Hepatocyte (in vitro differentiated cells): ENCODE results near the gene ITPA. TPM values are rescaled to one million over a fixed set of nuclear protein-coding genes. Genes with fewer than 3 reads are reported as not detected.

Experiments used
- DNase-seq: peaks from one replicate; pipeline ENCODE4 v3.0.0-alpha.2; 2016; ENCODE audit warnings: low spot score
- H2AFZ ChIP-seq: fragments of 200-600 bp; sonication (generic); 2 replicates; pipeline ENCODE4 v1.6.0; 2016; ENCODE audit warnings: antibody characterized with exemption, mild to moderate bottlenecking
- H3K27ac ChIP-seq: fragments of 200-600 bp; sonication (generic); 2 replicates; pipeline ENCODE4 v1.5.1; 2016; ENCODE audit warnings: mild to moderate bottlenecking
- H3K27me3 ChIP-seq: fragments of 200-600 bp; sonication (generic); 2 replicates; pipeline ENCODE4 v1.6.1; 2016
- H3K36me3 ChIP-seq: fragments of 200-600 bp; sonication (generic); replicated peaks from 2 replicates; pipeline ENCODE4 v1.5.1; 2016; ENCODE audit warnings: low read depth; ENCODE audit not compliant: insufficient read depth
- H3K4me1 ChIP-seq: fragments of 200-600 bp; sonication (generic); 2 replicates; pipeline ENCODE4 v1.5.1; 2016; ENCODE audit warnings: mild to moderate bottlenecking, moderate library complexity; ENCODE audit not compliant: insufficient read depth
- H3K4me2 ChIP-seq: fragments of 200-600 bp; sonication (generic); 2 replicates; pipeline ENCODE4 v1.6.0; 2016
- H3K4me3 ChIP-seq: fragments of 200-600 bp; sonication (generic); 2 replicates; pipeline ENCODE4 v1.5.1; 2016; ENCODE audit warnings: mild to moderate bottlenecking
- H3K79me2 ChIP-seq: fragments of 200-600 bp; sonication (generic); 2 replicates; pipeline ENCODE4 v1.6.0; 2017; ENCODE audit warnings: mild to moderate bottlenecking
- H3K9me2 ChIP-seq: fragments of 200-600 bp; sonication (generic); replicated peaks from 2 replicates; pipeline ENCODE4 v1.6.0; 2017; ENCODE audit warnings: mild to moderate bottlenecking; ENCODE audit not compliant: insufficient read depth
- H3K9me3 ChIP-seq: fragments of 200-600 bp; sonication (generic); 2 replicates; pipeline ENCODE4 v1.5.1; 2016; ENCODE audit warnings: low read depth, mild to moderate bottlenecking
- H4K20me1 ChIP-seq: fragments of 200-600 bp; sonication (generic); 2 replicates; pipeline ENCODE4 v1.6.0; 2016; ENCODE audit warnings: mild to moderate bottlenecking; ENCODE audit not compliant: insufficient read depth, poor library complexity, severe bottlenecking
- EZH2 ChIP-seq: fragments of 200-600 bp; sonication (generic); IDR thresholded peaks from 2 replicates; pipeline ENCODE4 v1.6.1; 2016; ENCODE audit warnings: antibody characterized with exemption, mild to moderate bottlenecking, borderline replicate concordance
- EZH2phosphoT487 ChIP-seq: fragments of 200-600 bp; sonication (generic); IDR thresholded peaks from one replicate; pipeline ENCODE4 v1.6.1; 2018; ENCODE audit warnings: antibody characterized with exemption, mild to moderate bottlenecking, low read depth, moderate library complexity; ENCODE audit not compliant: unreplicated experiment, severe bottlenecking
- WGBS: methylation state at CpG from one replicate; pipeline ENCODE4 v1.1.6; 2016; ENCODE audit warnings: low lambda C conversion rate; ENCODE audit errors: missing lambda C conversion rate; 5-methylcytosine and 5-hydroxymethylcytosine counted together
- polyA plus RNA-seq: library from polyadenylated mRNA; unstranded; fragments of >200 nt; fragmentation: Nextera tagmentation; extraction: Ambion mirVana; gene quantifications from 2 replicates; pipeline ENCODE4 v1.2.1, GENCODE V29; 2016
- total RNA-seq: library from RNA; depleted of rRNA; stranded (reverse); fragments of >200 nt; gene quantifications from 2 replicates; pipeline ENCODE4 v1.2.3, GENCODE V29; 2014
- TF ChIP-seq, protein P1 (sequence below): fragments of 200-600 bp; sonication (generic); IDR thresholded peaks from 2 replicates; pipeline ENCODE4 v1.5.1; 2016; ENCODE audit warnings: antibody characterized with exemption, mild to moderate bottlenecking; ENCODE audit not compliant: poor library complexity

ITPA gene
- total and polyA plus RNA-seq, 2 experiments from 2014 or later = 33.5 to 48.2 TPM

DNA sequence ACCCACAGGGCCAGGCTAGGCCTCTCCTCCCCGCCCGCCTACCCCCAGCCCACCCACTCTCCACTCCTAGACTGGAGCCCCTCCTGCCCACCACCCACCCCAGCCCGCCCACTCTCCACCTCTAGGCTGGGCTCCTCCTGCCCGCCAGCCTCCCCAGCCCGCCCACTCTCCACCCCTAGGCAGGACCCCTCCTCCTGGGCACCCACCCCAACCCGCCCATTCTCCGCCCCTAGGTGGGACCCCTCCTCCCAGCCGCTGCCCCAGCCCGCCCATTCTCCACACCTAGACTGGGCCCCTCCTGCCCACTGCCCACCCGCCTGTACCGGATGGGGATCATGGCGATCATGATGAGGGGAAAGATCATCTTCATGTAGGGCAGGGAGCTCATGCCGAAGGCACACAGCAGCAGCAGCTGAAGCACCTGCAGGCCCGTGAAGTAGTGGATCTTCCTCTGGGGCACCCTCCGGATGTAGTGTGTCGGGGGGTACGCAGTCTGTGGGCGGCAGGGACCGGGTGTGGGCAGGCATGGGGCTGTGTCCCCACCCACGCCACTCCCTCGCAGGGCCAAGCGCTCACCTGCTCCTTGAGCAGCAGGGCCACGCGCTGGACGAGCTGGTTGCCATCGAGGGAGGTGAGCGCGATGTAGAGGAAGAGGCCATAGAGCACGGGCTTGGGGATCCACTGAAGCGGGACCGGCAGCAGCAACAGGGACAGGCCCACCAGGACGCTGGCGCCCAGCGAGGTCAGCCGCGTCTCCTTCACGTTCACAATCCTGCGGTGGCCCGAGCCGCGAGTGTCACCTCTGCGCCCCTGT, 18.8 kb downstream of the ITPA start:
- H3K4me3 ChIP-seq = no peak overlapping the region
- no peak overlapping the region for H2AFZ ChIP-seq
- no peak overlapping the region for H3K4me2 ChIP-seq
- no peaks in the 10 kb centered on the region for H3K9me3 ChIP-seq
- H3K9me2 ChIP-seq = no peaks in the 10 kb centered on the region
- DNase-seq = no peak
- H4K20me1 ChIP-seq = no peaks in the 10 kb centered on the region
- H3K79me2 ChIP-seq = no peaks in the 10 kb centered on the region
- 92% methylated on average over 31 of the region's 42 CpGs for WGBS
- no peaks in the 10 kb centered on the region for H3K4me1 ChIP-seq
- TF ChIP-seq, protein P1, sequence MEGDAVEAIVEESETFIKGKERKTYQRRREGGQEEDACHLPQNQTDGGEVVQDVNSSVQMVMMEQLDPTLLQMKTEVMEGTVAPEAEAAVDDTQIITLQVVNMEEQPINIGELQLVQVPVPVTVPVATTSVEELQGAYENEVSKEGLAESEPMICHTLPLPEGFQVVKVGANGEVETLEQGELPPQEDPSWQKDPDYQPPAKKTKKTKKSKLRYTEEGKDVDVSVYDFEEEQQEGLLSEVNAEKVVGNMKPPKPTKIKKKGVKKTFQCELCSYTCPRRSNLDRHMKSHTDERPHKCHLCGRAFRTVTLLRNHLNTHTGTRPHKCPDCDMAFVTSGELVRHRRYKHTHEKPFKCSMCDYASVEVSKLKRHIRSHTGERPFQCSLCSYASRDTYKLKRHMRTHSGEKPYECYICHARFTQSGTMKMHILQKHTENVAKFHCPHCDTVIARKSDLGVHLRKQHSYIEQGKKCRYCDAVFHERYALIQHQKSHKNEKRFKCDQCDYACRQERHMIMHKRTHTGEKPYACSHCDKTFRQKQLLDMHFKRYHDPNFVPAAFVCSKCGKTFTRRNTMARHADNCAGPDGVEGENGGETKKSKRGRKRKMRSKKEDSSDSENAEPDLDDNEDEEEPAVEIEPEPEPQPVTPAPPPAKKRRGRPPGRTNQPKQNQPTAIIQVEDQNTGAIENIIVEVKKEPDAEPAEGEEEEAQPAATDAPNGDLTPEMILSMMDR = no peak
- no peak for TF ChIP-seq EZH2phosphoT487
- no peak for TF ChIP-seq EZH2
- no peaks in the 10 kb centered on the region for H3K27me3 ChIP-seq
- no peaks in the 10 kb centered on the region for H3K36me3 ChIP-seq
- no peak overlapping the region for H3K27ac ChIP-seq

DNA sequence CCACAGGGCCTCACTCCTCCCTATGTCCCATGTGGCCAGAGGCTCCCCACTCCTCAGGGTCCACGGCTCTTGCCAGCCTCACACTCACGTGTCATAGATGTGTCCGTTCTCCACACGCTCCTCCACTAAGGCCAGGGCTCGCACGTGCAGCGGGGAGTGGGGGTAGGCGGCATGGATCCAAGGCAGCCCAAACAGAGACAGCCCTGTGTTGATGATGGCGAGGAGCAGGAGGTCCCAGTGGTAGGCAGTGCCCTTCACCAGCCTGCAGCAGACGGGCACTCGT, 19.4 kb downstream of the ITPA start:
- 90% methylated on average over 11 of the region's 11 CpGs for WGBS
- Histone ChIP-seq H3K27ac (no peak overlapping the region), H3K9me2 (no peaks in the 10 kb centered on the region), H3K9me3 (no peaks in the 10 kb centered on the region), H3K4me2 (no peak overlapping the region), H3K36me3 (no peaks in the 10 kb centered on the region), H2AFZ (no peak overlapping the region), H3K4me3 (no peak overlapping the region), H3K27me3 (no peaks in the 10 kb centered on the region), H4K20me1 (no peaks in the 10 kb centered on the region), H3K4me1 (no peaks in the 10 kb centered on the region), H3K79me2 (no peaks in the 10 kb centered on the region)
- TF ChIP-seq, protein P1 = no peak
- TF ChIP-seq EZH2 = no peak
- no peak for TF ChIP-seq EZH2phosphoT487
- no peak for DNase-seq

DNA sequence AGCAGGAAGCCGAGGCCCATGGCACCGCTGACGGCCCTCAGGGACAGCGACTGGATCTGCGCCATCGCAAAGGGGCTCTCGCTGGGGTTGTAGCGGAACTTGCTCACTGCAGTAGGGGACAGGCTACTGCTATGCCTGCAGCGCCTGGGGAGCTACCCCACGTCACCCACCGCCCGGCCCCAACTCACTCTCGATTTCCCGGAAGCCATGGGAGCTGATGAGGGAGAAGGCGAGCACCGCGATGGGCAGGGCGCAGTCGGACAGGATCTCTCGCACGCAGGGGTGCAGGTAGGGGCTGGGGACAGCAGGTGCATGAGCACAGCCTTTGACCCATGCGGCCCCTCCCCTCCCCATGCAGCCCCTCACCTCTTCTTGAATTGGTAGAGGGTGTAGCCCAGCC, 19.9 kb downstream of the ITPA start:
- WGBS = 95% methylated on average over 22 of the region's 22 CpGs
- no peak overlapping the region for H3K4me3 ChIP-seq
- H3K4me1 ChIP-seq = no peaks in the 10 kb centered on the region
- no peak for DNase-seq
- H3K79me2 ChIP-seq = no peaks in the 10 kb centered on the region
- no peaks in the 10 kb centered on the region for H3K9me3 ChIP-seq
- no peaks in the 10 kb centered on the region for H3K9me2 ChIP-seq
- no peaks in the 10 kb centered on the region for H3K36me3 ChIP-seq
- H4K20me1 ChIP-seq = no peaks in the 10 kb centered on the region
- H3K27ac ChIP-seq = no peak overlapping the region
- no peak overlapping the region for H3K4me2 ChIP-seq
- TF ChIP-seq, protein P1 = no peak
- TF ChIP-seq EZH2phosphoT487 = no peak
- no peak for TF ChIP-seq EZH2
- H2AFZ ChIP-seq = no peak overlapping the region
- no peaks in the 10 kb centered on the region for H3K27me3 ChIP-seq
